GM18909 (cell line): ENCODE measurements around the gene AGER.
"Not testable (repeated sequence)": the region's sequence is repeated elsewhere in the genome, so short reads cannot be mapped to it uniquely, and the experiment has no call there.

Experiments used
- ATAC-seq: cut with Tn5 transposase; IDR thresholded peaks from one replicate; pipeline ENCODE4 v1.9.1; 2021; ENCODE audit warnings: mild to moderate bottlenecking; ENCODE audit not compliant: unreplicated experiment, poor library complexity

Gene AGER

GRCh38 chr6:32151181-32151862 is 32.7 kb downstream of the AGER start:
- no peak for ATAC-seq

- ATAC-seq = no peak
Measured at GRCh38 chr6:32149932-32150870, 33.9 kb downstream of the AGER start.

GRCh38 chr6:32149092-32149755 is 34.8 kb downstream of the AGER start:
- no peak for ATAC-seq

- ATAC-seq = no peak
Measured at GRCh38 chr6:32148289-32149091, 35.6 kb downstream of the AGER start.

- ATAC-seq = no peak
Measured at GRCh38 chr6:32147401-32148132, 36.5 kb downstream of the AGER start.

GRCh38 chr6:32146687-32147086 is 37.4 kb downstream of the AGER start:
- ATAC-seq = no peak

- ATAC-seq = no peak
Measured at GRCh38 chr6:32146287-32146686, 37.8 kb downstream of the AGER start.

- ATAC-seq = not testable (repeated sequence)
Measured at GRCh38 chr6:32144238-32144637, 39.8 kb downstream of the AGER start.

- no peak for ATAC-seq
Measured at GRCh38 chr6:32140420-32141046, 43.5 kb downstream of the AGER start.

GRCh38 chr6:32139590-32139989 is 44.5 kb downstream of the AGER start:
- ATAC-seq = no peak

GRCh38 chr6:32137454-32137853 is 46.6 kb downstream of the AGER start:
- ATAC-seq = no peak

GRCh38 chr6:32133786-32134185 is 50.3 kb downstream of the AGER start:
- no peak for ATAC-seq

- no peak for ATAC-seq
Measured at GRCh38 chr6:32132110-32132509, 51.9 kb downstream of the AGER start.

- no peak for ATAC-seq
Measured at GRCh38 chr6:32131439-32131948, 52.6 kb downstream of the AGER start.
